Ishikawa (cell line): ENCODE measurements around the gene RPS10.

ENCODE experiments used
- CEBPB ChIP-seq: IDR thresholded peaks from 2 replicates; pipeline ENCODE4 v1.6.1; 2012
- CREB1 ChIP-seq: IDR thresholded peaks from 2 replicates; pipeline ENCODE4 v1.6.1; 2012; ENCODE audit warnings: low read depth
- EGR1 ChIP-seq: IDR thresholded peaks from 2 replicates; pipeline ENCODE4 v1.6.1; 2012
- EP300 ChIP-seq: IDR thresholded peaks from 2 replicates; pipeline ENCODE4 v1.6.1; 2012; ENCODE audit warnings: borderline replicate concordance
- FOXM1 ChIP-seq: IDR thresholded peaks from 2 replicates; pipeline ENCODE4 v1.6.1; 2012; ENCODE audit warnings: low read depth, borderline replicate concordance
- NFIC ChIP-seq: IDR thresholded peaks from 2 replicates; pipeline ENCODE4 v1.6.1; 2012
- RAD21 ChIP-seq: IDR thresholded peaks from 2 replicates; pipeline ENCODE4 v1.6.1; 2012; ENCODE audit warnings: low read depth
- TAF1 ChIP-seq: IDR thresholded peaks from 2 replicates; pipeline ENCODE4 v1.6.1; 2012; ENCODE audit warnings: low read depth, mild to moderate bottlenecking
- TCF12 ChIP-seq: IDR thresholded peaks from 2 replicates; pipeline ENCODE4 v1.6.1; 2012; ENCODE audit warnings: low read depth
- TEAD4 ChIP-seq: IDR thresholded peaks from 2 replicates; pipeline ENCODE4 v1.6.1; 2012
- YY1 ChIP-seq: IDR thresholded peaks from 2 replicates; pipeline ENCODE4 v1.6.1; 2012; ENCODE audit warnings: low read depth
- ZBTB7A ChIP-seq: IDR thresholded peaks from 2 replicates; pipeline ENCODE4 v1.6.1; 2012; ENCODE audit warnings: low read depth
- TF ChIP-seq, protein P1 (sequence below): IDR thresholded peaks from 2 replicates; pipeline ENCODE4 v1.6.1; 2012
- TF ChIP-seq, protein P2 (sequence below): IDR thresholded peaks from 2 replicates; pipeline ENCODE4 v1.6.1; 2012; ENCODE audit warnings: low read depth, mild to moderate bottlenecking
- TF ChIP-seq, protein P3 (sequence below): IDR thresholded peaks from 2 replicates; pipeline ENCODE4 v1.6.1; 2012

Gene RPS10

DNA sequence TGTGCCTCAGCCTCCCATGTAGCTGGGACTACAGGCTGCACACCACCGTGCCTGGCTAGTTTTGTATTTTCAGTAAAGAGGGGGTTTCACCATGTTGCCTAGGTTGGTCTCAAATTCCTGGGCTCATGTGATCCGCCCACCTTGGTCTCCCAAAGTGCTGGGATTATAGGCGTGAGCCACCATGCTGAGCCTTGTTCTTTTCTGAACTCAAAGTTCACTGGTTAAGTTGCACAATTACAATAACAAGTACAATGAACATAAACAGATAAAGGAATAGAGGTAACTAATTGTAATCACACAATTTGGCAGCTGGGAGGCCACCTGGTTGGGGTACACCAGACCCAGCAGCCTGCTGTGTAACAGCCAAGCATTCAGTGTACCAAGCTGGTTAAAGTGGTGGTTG, 40.1 kb downstream of the RPS10 start:
- no peak for TF ChIP-seq TAF1
- no peak for TF ChIP-seq EGR1
- no peak for TF ChIP-seq FOXM1
- no peak for TF ChIP-seq YY1
- TF ChIP-seq, protein P1, sequence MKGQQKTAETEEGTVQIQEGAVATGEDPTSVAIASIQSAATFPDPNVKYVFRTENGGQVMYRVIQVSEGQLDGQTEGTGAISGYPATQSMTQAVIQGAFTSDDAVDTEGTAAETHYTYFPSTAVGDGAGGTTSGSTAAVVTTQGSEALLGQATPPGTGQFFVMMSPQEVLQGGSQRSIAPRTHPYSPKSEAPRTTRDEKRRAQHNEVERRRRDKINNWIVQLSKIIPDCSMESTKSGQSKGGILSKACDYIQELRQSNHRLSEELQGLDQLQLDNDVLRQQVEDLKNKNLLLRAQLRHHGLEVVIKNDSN = no peak
- TF ChIP-seq NFIC = no peak
- TF ChIP-seq TEAD4 = no peak
- TF ChIP-seq, protein P2, sequence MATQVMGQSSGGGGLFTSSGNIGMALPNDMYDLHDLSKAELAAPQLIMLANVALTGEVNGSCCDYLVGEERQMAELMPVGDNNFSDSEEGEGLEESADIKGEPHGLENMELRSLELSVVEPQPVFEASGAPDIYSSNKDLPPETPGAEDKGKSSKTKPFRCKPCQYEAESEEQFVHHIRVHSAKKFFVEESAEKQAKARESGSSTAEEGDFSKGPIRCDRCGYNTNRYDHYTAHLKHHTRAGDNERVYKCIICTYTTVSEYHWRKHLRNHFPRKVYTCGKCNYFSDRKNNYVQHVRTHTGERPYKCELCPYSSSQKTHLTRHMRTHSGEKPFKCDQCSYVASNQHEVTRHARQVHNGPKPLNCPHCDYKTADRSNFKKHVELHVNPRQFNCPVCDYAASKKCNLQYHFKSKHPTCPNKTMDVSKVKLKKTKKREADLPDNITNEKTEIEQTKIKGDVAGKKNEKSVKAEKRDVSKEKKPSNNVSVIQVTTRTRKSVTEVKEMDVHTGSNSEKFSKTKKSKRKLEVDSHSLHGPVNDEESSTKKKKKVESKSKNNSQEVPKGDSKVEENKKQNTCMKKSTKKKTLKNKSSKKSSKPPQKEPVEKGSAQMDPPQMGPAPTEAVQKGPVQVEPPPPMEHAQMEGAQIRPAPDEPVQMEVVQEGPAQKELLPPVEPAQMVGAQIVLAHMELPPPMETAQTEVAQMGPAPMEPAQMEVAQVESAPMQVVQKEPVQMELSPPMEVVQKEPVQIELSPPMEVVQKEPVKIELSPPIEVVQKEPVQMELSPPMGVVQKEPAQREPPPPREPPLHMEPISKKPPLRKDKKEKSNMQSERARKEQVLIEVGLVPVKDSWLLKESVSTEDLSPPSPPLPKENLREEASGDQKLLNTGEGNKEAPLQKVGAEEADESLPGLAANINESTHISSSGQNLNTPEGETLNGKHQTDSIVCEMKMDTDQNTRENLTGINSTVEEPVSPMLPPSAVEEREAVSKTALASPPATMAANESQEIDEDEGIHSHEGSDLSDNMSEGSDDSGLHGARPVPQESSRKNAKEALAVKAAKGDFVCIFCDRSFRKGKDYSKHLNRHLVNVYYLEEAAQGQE = no peak
- no peak for TF ChIP-seq CEBPB
- TF ChIP-seq TCF12 = no peak
- TF ChIP-seq, protein P3, sequence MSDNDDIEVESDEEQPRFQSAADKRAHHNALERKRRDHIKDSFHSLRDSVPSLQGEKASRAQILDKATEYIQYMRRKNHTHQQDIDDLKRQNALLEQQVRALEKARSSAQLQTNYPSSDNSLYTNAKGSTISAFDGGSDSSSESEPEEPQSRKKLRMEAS = no peak
- TF ChIP-seq CREB1 = no peak

DNA sequence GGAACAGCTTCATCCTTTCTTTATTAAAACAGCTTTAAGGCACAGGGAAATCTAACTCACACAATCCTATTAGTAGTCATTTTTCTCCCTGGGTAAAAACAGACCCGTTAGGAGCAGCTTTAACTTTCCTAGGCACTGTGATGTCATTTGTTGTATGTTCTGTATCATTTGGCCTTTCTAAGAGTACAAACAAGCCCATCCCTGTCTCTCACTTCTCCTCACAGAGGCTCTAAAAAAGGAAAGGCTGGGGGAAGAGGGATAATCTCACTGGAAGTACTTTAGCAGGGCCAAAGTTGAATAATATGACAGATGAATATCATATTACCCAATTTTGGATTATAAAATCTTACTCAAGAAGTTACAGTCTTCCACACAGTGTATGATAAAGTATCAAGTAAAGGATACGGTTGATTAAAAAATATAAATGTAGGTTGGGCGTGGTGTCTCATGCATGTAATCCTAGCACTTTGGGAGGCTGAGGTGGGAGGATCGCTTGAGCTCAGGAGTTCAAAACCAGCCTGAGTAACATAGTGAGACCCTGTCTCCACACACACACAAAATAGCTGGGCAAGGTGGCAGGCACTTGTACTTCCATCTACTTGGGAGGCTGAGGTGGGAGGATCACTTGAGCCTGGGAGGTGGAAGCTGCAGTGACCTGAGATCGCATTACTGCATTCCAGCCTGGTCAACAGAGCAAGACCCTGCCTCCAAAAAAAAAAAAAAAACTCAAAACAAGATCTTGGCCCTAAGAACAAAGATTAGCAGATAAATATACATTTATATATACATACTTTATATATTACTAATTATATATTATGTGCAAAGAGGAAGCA, 41.3 kb downstream of the RPS10 start:
- TF ChIP-seq RAD21 (no peak), CREB1 (no peak), EP300 (no peak), NFIC (no peak), ZBTB7A (no peak), TEAD4 (no peak), FOXM1 (no peak)
- TF ChIP-seq, protein P1 = no peak
- TF ChIP-seq, protein P3 = no peak
- TF ChIP-seq, protein P2 = no peak

DNA sequence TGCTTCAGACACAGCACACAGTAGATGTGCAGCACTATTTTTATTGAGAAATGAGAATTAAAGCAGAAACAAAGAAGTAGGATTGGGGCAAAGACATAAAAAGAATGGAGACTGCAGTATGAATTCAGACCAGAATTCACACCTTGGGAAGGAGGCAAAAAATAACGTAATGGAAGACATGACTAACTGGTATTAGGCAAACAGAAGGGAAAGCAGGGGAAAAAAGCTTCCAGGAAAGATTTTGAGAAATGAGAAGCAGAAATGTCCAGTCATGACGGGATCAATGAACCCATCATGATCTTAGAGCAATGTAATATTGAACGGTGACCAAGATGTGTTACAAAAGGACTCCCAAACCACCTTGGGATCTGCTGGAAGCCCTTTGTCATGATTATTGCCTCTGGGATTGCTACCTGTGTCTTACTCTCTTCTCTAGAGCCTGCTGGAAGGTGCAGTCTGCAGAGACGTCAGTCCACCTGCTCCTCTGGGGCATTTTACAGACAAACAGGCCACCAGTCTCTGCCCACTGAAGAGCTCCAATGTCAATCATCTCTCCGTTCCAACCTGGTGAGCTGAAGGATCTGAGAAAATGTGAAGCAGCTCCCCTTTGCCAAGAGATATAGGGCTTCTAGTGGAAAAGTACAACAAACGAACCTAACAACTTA, 42.1 kb downstream of the RPS10 start:
- TF ChIP-seq, protein P3 = no peak
- TF ChIP-seq RAD21 = no peak
- TF ChIP-seq TAF1 = no peak
- no peak for TF ChIP-seq CEBPB
- no peak for TF ChIP-seq CREB1
- no peak for TF ChIP-seq NFIC
- TF ChIP-seq TCF12 = no peak
- no peak for TF ChIP-seq EGR1
- no peak for TF ChIP-seq TEAD4
- TF ChIP-seq, protein P2 = no peak
- no peak for TF ChIP-seq YY1
- TF ChIP-seq, protein P1 = no peak
- no peak for TF ChIP-seq EP300
- no peak for TF ChIP-seq ZBTB7A
